Loucy (cell line): ENCODE results near the gene LTBP1.

ENCODE experiments used
- H2AFZ ChIP-seq: fragments of 200-600 bp; sonication (generic); 2 replicates; pipeline ENCODE4 v1.6.0; 2016; ENCODE audit warnings: antibody characterized with exemption, mild to moderate bottlenecking, low read length, moderate library complexity
- H3F3A ChIP-seq: fragments of 200-600 bp; 2 replicates; pipeline ENCODE4 v1.6.0; 2016; ENCODE audit warnings: antibody characterized with exemption, low read depth, mild to moderate bottlenecking
- H3K27me3 ChIP-seq: fragments of 200-600 bp; sonication (generic); 2 replicates; pipeline ENCODE4 v1.6.1; 2014; ENCODE audit warnings: low read length, mild to moderate bottlenecking; ENCODE audit not compliant: insufficient read depth, poor library complexity, severe bottlenecking
- H3K36me3 ChIP-seq: fragments of 200-600 bp; sonication (generic); 2 replicates; pipeline ENCODE4 v1.6.1; 2016; ENCODE audit warnings: low read length; ENCODE audit not compliant: insufficient read depth
- H3K4me1 ChIP-seq: fragments of 200-600 bp; sonication (generic); 2 replicates; pipeline ENCODE4 v1.5.1; 2014; ENCODE audit warnings: low read length, mild to moderate bottlenecking; ENCODE audit not compliant: insufficient read depth, poor library complexity, severe bottlenecking
- H3K4me2 ChIP-seq: fragments of 200-600 bp; sonication (generic); 2 replicates; pipeline ENCODE4 v1.6.0; 2014; ENCODE audit warnings: antibody characterized with exemption, low read length, low read depth, mild to moderate bottlenecking; ENCODE audit not compliant: poor library complexity, severe bottlenecking
- H3K4me3 ChIP-seq: fragments of 200-600 bp; sonication (generic); 2 replicates; pipeline ENCODE4 v1.5.1; 2014; ENCODE audit warnings: low read length, mild to moderate bottlenecking, mixed read lengths; ENCODE audit not compliant: poor library complexity, severe bottlenecking
- H3K79me2 ChIP-seq: fragments of 200-600 bp; sonication (generic); 2 replicates; pipeline ENCODE4 v1.6.1; 2014; ENCODE audit warnings: low read length; ENCODE audit not compliant: insufficient read depth
- H3K9ac ChIP-seq: fragments of 200-600 bp; sonication (generic); 2 replicates; pipeline ENCODE4 v1.6.0; 2014; ENCODE audit warnings: mild to moderate bottlenecking, low read depth, low read length, moderate library complexity; ENCODE audit not compliant: poor library complexity, severe bottlenecking
- H3K9me2 ChIP-seq: fragments of 200-600 bp; sonication (generic); replicated peaks from 2 replicates; pipeline ENCODE4 v1.6.1; 2016; ENCODE audit warnings: low read depth, low read length, mixed read lengths
- H3K9me3 ChIP-seq: fragments of 200-600 bp; sonication (generic); 2 replicates; pipeline ENCODE4 v1.6.1; 2014; ENCODE audit warnings: mild to moderate bottlenecking, antibody characterized with exemption, low read length, low read depth; ENCODE audit not compliant: insufficient read depth
- H4K20me1 ChIP-seq: fragments of 200-600 bp; sonication (generic); 2 replicates; pipeline ENCODE4 v1.6.0; 2014; ENCODE audit warnings: antibody characterized with exemption, low read length, mild to moderate bottlenecking; ENCODE audit not compliant: insufficient read depth, poor library complexity, severe bottlenecking
- CTCF ChIP-seq: fragments of 200-600 bp; sonication (generic); conservative IDR thresholded peaks from 2 replicates; pipeline ENCODE4 v1.5.1; 2014; ENCODE audit warnings: mild to moderate bottlenecking, antibody characterized with exemption, low read length
- EZH2phosphoT487 ChIP-seq: fragments of 200-600 bp; IDR thresholded peaks from 2 replicates; pipeline ENCODE4 v1.6.1; 2018; ENCODE audit warnings: antibody characterized with exemption, mild to moderate bottlenecking, moderate library complexity, borderline replicate concordance

LTBP1 gene

GRCh38 chr2:32945286-32945685, 1.5 kb upstream of the LTBP1 start:
- no peaks in the 10 kb centered on the region for H3K9me3 ChIP-seq
- no peak overlapping the region for H3K9ac ChIP-seq
- H3K4me1 ChIP-seq: peaks cover 4% of the 10 kb centered on the region
- H4K20me1 ChIP-seq: no peaks in the 10 kb centered on the region
- H3K36me3 ChIP-seq: no peaks in the 10 kb centered on the region
- no peaks in the 10 kb centered on the region for H3K9me2 ChIP-seq
- no peaks in the 10 kb centered on the region for H3K79me2 ChIP-seq
- H3K27me3 ChIP-seq: peaks cover 8% of the 10 kb centered on the region
- H2AFZ ChIP-seq: no peak overlapping the region
- H3K4me3 ChIP-seq: no peak overlapping the region
- TF ChIP-seq EZH2phosphoT487 (no peak), CTCF (no peak)
- H3F3A ChIP-seq: no peaks in the 10 kb centered on the region
- H3K4me2 ChIP-seq: no peak overlapping the region

- H3K4me3 ChIP-seq: peak overlapping the region; percentile 84
- H2AFZ ChIP-seq: peak overlapping the region; percentile 96
- H3K4me1 ChIP-seq: peaks cover 18% of the 10 kb centered on the region
- H3K9ac ChIP-seq: peak overlapping the region; percentile 54
- H3K9me2 ChIP-seq: no peaks in the 10 kb centered on the region
- H3K36me3 ChIP-seq: no peaks in the 10 kb centered on the region
- TF ChIP-seq EZH2phosphoT487 (no peak), CTCF (no peak)
- no peaks in the 10 kb centered on the region for H4K20me1 ChIP-seq
- no peaks in the 10 kb centered on the region for H3K9me3 ChIP-seq
- H3K27me3 ChIP-seq: peaks cover 8% of the 10 kb centered on the region
- no peaks in the 10 kb centered on the region for H3K79me2 ChIP-seq
- H3F3A ChIP-seq: no peaks in the 10 kb centered on the region
- H3K4me2 ChIP-seq: peak overlapping the region; percentile 97
These were observed 327 bp downstream of the LTBP1 start for GRCh38 chr2:32947076-32947483.

DNA sequence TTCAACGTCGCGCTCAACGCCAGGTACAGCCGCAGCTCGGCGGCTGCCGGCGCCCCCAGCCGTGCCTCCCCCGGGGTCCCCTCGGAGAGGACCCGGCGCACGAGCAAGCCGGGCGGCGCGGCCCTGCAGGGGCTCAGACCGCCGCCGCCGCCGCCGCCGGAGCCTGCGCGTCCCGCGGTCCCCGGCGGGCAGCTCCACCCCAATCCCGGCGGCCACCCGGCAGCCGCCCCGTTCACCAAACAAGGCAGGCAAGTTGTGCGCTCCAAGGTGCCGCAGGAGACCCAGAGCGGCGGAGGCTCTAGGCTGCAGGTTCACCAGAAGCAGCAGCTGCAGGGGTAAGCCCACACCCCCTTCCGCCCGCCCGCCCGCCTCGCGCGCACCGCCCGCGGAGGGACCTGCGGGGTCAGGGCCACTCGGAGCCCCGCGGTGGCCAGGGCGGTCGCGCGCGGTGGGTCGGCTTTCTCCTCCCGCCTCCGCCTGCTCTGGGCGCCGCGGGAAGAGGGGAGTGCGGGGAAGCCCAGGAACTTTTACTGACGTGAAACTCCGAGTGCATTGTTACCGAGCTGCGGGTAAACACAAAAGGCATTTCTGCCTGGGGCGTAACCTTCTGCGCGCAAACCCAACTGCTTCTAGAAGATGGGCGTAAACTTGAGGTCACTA, 861 bp downstream of the LTBP1 start:
- Histone ChIP-seq H4K20me1 (no peaks in the 10 kb centered on the region), H3K36me3 (no peaks in the 10 kb centered on the region), H3K9ac (peak overlapping the region; percentile 54), H3K79me2 (no peaks in the 10 kb centered on the region), H3K27me3 (peaks cover 8% of the 10 kb centered on the region), H3K4me3 (peak overlapping the region; percentile 84), H3K4me1 (peaks cover 18% of the 10 kb centered on the region), H3F3A (no peaks in the 10 kb centered on the region), H2AFZ (peak overlapping the region; percentile 96; the same call in 1 of the 2 replicates), H3K4me2 (peak overlapping the region; percentile 97), H3K9me2 (no peaks in the 10 kb centered on the region), H3K9me3 (no peaks in the 10 kb centered on the region)
- no peak for TF ChIP-seq EZH2phosphoT487
- TF ChIP-seq CTCF: no peak
